KMS-11 (cell line): ENCODE data around the gene UNC79.

Source experiments
- H2AFZ ChIP-seq: fragments of 200-600 bp; sonication (generic); 2 replicates; pipeline ENCODE4 v1.6.1; 2016; ENCODE audit warnings: antibody characterized with exemption, mixed run types, low read depth
- H3K27ac ChIP-seq: fragments of 200-600 bp; sonication (generic); 2 replicates; pipeline ENCODE4 v1.6.1; 2016; ENCODE audit warnings: mild to moderate bottlenecking, mixed run types
- H3K27me3 ChIP-seq: fragments of 200-600 bp; sonication (generic); 2 replicates; pipeline ENCODE4 v1.6.1; 2017; ENCODE audit warnings: mild to moderate bottlenecking, low read depth, mixed run types, moderate library complexity; ENCODE audit not compliant: insufficient read depth
- H3K36me3 ChIP-seq: fragments of 200-600 bp; sonication (generic); 2 replicates; pipeline ENCODE4 v1.6.1; 2017; ENCODE audit warnings: mild to moderate bottlenecking, mixed run types; ENCODE audit not compliant: insufficient read depth
- H3K4me1 ChIP-seq: fragments of 200-600 bp; sonication (generic); 2 replicates; pipeline ENCODE4 v1.6.1; 2016; ENCODE audit warnings: mild to moderate bottlenecking, low read depth, mixed run types; ENCODE audit not compliant: poor library complexity, severe bottlenecking
- H3K4me2 ChIP-seq: fragments of 200-600 bp; sonication (generic); 2 replicates; pipeline ENCODE4 v1.7.0; 2016; ENCODE audit warnings: mild to moderate bottlenecking, mixed run types
- H3K4me3 ChIP-seq: fragments of 200-600 bp; sonication (generic); IDR thresholded peaks from 2 replicates; pipeline ENCODE4 v1.6.1; 2017; ENCODE audit warnings: low read depth, low read length, mixed read lengths; ENCODE audit not compliant: insufficient read depth
- H3K79me2 ChIP-seq: fragments of 200-600 bp; sonication (generic); 2 replicates; pipeline ENCODE4 v1.6.1; 2016; ENCODE audit warnings: low read depth, mixed run types; ENCODE audit not compliant: insufficient read depth
- H3K9ac ChIP-seq: fragments of 200-600 bp; sonication (generic); 2 replicates; pipeline ENCODE4 v1.6.1; 2016; ENCODE audit warnings: mild to moderate bottlenecking, mixed run types
- H4K20me1 ChIP-seq: fragments of 200-600 bp; sonication (generic); 2 replicates; pipeline ENCODE4 v1.6.1; 2016; ENCODE audit warnings: mild to moderate bottlenecking, mixed run types; ENCODE audit not compliant: insufficient read depth
- TF ChIP-seq, protein P1 (sequence below): fragments of 200-600 bp; sonication (generic); conservative IDR thresholded peaks from 2 replicates; pipeline ENCODE4 v1.6.1; 2017; ENCODE audit warnings: low read depth, mild to moderate bottlenecking, antibody characterized with exemption, low read length, moderate library complexity, mixed read lengths

UNC79 gene

DNA sequence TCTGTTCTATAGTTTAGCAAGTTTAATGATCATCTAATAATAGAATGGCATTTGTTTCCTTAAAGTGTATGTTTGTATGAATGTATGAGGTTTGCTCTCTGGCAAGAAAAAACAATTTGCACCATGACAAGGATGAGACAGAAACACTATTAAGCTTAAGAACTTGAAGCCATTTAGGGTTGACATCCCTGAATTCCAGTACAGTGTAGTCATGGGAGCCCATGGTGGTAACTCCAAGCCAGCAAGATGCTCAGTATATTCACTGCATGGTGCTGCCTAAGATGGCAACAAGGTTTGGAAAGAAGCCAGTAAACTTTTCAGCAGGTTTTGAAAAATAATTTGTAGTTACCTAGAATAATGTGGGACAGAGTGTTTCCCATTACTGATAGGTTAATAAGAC, 198.9 kb downstream of the UNC79 start:
- H3K4me1 ChIP-seq, result no peaks in the 10 kb centered on the region
- no peaks in the 10 kb centered on the region for H3K36me3 ChIP-seq
- H3K9ac ChIP-seq, result no peak overlapping the region
- no peak overlapping the region for H2AFZ ChIP-seq
- H3K79me2 ChIP-seq, result no peaks in the 10 kb centered on the region
- H3K4me2 ChIP-seq, result no peak overlapping the region
- no peaks in the 10 kb centered on the region for H3K27me3 ChIP-seq
- TF ChIP-seq, protein P1, sequence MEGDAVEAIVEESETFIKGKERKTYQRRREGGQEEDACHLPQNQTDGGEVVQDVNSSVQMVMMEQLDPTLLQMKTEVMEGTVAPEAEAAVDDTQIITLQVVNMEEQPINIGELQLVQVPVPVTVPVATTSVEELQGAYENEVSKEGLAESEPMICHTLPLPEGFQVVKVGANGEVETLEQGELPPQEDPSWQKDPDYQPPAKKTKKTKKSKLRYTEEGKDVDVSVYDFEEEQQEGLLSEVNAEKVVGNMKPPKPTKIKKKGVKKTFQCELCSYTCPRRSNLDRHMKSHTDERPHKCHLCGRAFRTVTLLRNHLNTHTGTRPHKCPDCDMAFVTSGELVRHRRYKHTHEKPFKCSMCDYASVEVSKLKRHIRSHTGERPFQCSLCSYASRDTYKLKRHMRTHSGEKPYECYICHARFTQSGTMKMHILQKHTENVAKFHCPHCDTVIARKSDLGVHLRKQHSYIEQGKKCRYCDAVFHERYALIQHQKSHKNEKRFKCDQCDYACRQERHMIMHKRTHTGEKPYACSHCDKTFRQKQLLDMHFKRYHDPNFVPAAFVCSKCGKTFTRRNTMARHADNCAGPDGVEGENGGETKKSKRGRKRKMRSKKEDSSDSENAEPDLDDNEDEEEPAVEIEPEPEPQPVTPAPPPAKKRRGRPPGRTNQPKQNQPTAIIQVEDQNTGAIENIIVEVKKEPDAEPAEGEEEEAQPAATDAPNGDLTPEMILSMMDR, result no peak
- no peak overlapping the region for H3K27ac ChIP-seq
- H3K4me3 ChIP-seq, result no peak overlapping the region
- no peaks in the 10 kb centered on the region for H4K20me1 ChIP-seq

DNA sequence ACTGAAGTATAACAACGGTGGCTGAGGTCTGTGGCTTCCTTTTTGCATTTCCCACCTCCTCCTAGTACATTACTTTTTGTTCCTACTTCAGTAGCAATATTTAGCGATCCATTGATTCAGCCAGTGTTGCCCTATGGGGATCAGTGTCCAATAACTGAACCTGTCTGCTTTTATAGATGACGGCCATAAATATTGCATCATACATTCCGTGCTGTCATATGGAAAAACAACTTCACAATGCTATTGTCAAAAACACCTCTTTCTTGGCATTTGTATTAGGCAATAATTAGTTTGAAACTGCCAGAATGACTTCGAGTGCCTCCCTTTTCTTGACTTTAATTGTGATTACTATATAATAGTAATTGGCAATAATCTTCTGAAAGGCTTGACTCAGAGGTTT, 208.1 kb downstream of the UNC79 start:
- Histone ChIP-seq H3K4me1 (no peaks in the 10 kb centered on the region), H3K4me3 (no peak overlapping the region), H3K4me2 (no peak overlapping the region), H3K27ac (no peak overlapping the region), H4K20me1 (no peaks in the 10 kb centered on the region), H3K36me3 (no peaks in the 10 kb centered on the region), H3K27me3 (no peaks in the 10 kb centered on the region), H3K9ac (no peak overlapping the region), H3K79me2 (no peaks in the 10 kb centered on the region), H2AFZ (no peak overlapping the region)
- TF ChIP-seq, protein P1, result no peak

DNA sequence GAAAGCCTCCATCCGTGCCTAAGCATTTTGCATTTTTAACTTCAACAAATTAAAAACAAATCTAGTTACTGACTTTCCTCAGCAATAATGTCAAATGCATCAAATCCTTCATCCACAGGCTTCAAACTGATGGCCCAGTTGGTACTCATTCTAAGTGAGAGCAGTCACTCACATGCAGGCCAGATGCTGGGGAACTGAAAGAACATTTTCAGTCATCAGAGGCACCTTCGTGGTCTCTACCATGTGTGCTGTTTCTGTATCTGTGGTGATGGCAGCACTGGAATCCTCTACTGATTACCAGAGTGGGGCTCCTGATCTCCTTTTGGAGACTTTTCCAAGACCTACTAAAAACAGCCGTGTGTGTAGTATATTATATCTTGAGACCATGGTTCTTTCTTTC, 212.4 kb downstream of the UNC79 start:
- H4K20me1 ChIP-seq, result no peaks in the 10 kb centered on the region
- H3K9ac ChIP-seq, result no peak overlapping the region
- TF ChIP-seq, protein P1, result no peak
- no peak overlapping the region for H3K27ac ChIP-seq
- H3K4me1 ChIP-seq, result no peaks in the 10 kb centered on the region
- no peaks in the 10 kb centered on the region for H3K27me3 ChIP-seq
- no peaks in the 10 kb centered on the region for H3K36me3 ChIP-seq
- H3K79me2 ChIP-seq, result no peaks in the 10 kb centered on the region
- H2AFZ ChIP-seq, result no peak overlapping the region
- no peak overlapping the region for H3K4me2 ChIP-seq
- H3K4me3 ChIP-seq, result no peak overlapping the region

DNA sequence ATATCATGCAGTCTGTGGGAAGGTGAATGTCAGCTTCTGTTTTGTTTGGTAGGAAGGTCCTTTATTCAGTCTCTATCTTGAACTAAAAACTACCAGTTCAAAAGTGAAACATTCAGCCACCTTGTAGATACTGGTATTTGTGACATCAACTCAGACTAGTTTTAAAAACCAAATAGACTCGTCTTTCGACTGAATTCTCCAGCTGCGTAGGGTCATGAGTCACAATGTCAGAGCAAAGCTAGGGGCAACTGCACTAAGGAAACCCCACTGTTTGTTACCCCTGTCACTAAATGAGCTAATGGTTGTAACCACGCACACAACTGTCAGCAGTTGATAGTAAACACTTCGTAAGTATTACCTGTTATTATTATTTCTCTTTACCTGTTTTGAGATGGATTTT, 212.9 kb downstream of the UNC79 start:
- Histone ChIP-seq H3K36me3 (no peaks in the 10 kb centered on the region), H3K4me3 (no peak overlapping the region), H2AFZ (no peak overlapping the region), H3K27ac (no peak overlapping the region), H3K9ac (no peak overlapping the region), H3K27me3 (no peaks in the 10 kb centered on the region), H3K4me2 (no peak overlapping the region), H4K20me1 (no peaks in the 10 kb centered on the region), H3K4me1 (no peaks in the 10 kb centered on the region), H3K79me2 (no peaks in the 10 kb centered on the region)
- TF ChIP-seq, protein P1, result no peak

DNA sequence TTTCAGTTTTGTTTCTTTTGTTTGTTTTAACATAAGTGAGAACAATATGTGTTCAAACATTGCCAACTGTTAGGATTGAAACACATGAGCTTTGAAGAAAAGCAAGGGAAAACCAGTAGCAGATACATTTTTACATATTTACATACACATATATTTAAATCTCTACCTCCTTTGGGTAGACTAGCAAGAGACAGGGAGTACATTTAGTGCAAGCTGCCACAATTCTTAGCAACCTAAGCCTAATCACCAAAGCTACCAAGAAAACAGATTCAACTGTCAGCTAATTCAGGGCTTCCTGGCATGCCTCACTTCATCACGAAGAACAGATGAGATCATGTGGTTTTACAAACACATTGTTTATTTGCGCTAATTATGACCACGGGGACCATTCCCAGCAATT, 214.5 kb downstream of the UNC79 start:
- Histone ChIP-seq H4K20me1 (no peaks in the 10 kb centered on the region), H3K79me2 (no peaks in the 10 kb centered on the region), H3K4me3 (no peak overlapping the region), H3K9ac (no peak overlapping the region), H3K27ac (no peak overlapping the region), H3K4me1 (no peaks in the 10 kb centered on the region), H3K4me2 (no peak overlapping the region), H3K36me3 (no peaks in the 10 kb centered on the region), H2AFZ (no peak overlapping the region), H3K27me3 (no peaks in the 10 kb centered on the region)
- TF ChIP-seq, protein P1, result no peak
